ENCODE results near the gene NEU4. TPM values are rescaled to one million over a fixed set of nuclear protein-coding genes. Genes with fewer than 3 reads are reported as not detected.

NEU4 gene
- total RNA-seq, 1 experiment from 2014 or later: 2.2 TPM

DNA sequence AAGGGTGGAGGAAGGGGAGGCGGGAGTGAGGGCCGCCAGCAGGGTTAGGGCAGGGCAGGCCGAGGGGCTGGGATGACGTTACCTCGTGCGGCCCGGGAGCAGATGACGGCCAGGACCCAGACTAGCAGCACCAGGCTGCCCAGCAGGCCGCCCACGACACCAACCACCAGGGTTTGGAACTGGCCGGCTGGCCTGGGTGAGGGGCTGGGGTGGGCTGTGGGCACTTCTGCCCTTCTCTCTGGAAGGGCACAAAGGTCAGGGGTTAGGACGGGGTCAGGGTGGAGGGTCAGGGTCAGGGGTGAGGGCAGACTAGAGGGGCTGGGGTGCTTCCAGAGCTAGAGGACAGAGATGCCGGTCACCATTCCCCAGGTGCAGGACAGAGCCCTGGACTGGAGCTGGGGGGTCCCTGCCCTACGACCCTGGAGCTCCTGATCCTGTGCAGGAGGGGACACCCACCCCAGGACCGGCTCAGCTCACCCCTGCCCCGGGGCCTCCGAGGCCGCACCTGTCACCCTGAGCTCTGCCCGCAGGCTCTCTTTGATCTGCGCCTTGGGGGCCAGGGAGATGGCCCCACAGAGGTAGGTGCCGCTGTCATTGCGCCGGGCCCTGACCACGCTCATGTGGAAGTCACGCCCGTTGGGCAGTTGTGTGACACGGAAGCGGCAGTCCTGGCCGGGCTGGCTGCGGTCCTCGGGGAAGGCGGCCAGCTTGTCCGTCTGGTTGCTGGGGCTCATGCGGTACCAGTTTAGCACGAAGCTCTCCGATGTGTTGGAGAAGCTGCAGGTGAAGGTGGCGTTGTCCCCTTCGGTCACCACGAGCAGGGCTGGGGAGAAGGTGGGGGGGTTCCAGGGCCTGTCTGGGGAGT, 43.4 kb downstream of the NEU4 start:
- no peaks in the 10 kb centered on the region for H3K9me3 Mint-ChIP-seq
- DNase-seq (ENCODE audit: low spot score): peak; percentile 9
- no peak overlapping the region for H3K4me3 Mint-ChIP-seq
- no peak for TF ChIP-seq ZNF416 (CRISPR knock-in tag; IDR thresholded peaks at IDR 0.05)
- TF ChIP-seq, protein P1, sequence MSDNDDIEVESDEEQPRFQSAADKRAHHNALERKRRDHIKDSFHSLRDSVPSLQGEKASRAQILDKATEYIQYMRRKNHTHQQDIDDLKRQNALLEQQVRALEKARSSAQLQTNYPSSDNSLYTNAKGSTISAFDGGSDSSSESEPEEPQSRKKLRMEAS (CRISPR knock-in tag; IDR thresholded peaks at IDR 0.05): no peak
- TF ChIP-seq NFYB (CRISPR knock-in tag; conservative IDR thresholded peaks at IDR 0.05; ENCODE audit: low read depth): no peak
- TF ChIP-seq, protein P2, sequence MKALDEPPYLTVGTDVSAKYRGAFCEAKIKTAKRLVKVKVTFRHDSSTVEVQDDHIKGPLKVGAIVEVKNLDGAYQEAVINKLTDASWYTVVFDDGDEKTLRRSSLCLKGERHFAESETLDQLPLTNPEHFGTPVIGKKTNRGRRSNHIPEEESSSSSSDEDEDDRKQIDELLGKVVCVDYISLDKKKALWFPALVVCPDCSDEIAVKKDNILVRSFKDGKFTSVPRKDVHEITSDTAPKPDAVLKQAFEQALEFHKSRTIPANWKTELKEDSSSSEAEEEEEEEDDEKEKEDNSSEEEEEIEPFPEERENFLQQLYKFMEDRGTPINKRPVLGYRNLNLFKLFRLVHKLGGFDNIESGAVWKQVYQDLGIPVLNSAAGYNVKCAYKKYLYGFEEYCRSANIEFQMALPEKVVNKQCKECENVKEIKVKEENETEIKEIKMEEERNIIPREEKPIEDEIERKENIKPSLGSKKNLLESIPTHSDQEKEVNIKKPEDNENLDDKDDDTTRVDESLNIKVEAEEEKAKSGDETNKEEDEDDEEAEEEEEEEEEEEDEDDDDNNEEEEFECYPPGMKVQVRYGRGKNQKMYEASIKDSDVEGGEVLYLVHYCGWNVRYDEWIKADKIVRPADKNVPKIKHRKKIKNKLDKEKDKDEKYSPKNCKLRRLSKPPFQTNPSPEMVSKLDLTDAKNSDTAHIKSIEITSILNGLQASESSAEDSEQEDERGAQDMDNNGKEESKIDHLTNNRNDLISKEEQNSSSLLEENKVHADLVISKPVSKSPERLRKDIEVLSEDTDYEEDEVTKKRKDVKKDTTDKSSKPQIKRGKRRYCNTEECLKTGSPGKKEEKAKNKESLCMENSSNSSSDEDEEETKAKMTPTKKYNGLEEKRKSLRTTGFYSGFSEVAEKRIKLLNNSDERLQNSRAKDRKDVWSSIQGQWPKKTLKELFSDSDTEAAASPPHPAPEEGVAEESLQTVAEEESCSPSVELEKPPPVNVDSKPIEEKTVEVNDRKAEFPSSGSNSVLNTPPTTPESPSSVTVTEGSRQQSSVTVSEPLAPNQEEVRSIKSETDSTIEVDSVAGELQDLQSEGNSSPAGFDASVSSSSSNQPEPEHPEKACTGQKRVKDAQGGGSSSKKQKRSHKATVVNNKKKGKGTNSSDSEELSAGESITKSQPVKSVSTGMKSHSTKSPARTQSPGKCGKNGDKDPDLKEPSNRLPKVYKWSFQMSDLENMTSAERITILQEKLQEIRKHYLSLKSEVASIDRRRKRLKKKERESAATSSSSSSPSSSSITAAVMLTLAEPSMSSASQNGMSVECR (CRISPR knock-in tag; IDR thresholded peaks at IDR 0.05; ENCODE audit: borderline replicate concordance): no peak
- TF ChIP-seq TP53 (CRISPR knock-in tag; IDR thresholded peaks at IDR 0.05): no peak
- no peak for TF ChIP-seq SMAD4 (CRISPR knock-in tag; IDR thresholded peaks at IDR 0.05)
- TF ChIP-seq ZNF396 (CRISPR knock-in tag; IDR thresholded peaks at IDR 0.05; ENCODE audit: borderline replicate concordance): no peak
- TF ChIP-seq CBFB (CRISPR knock-in tag; IDR thresholded peaks at IDR 0.05; ENCODE audit: low read depth): no peak
- TF ChIP-seq, protein P3, sequence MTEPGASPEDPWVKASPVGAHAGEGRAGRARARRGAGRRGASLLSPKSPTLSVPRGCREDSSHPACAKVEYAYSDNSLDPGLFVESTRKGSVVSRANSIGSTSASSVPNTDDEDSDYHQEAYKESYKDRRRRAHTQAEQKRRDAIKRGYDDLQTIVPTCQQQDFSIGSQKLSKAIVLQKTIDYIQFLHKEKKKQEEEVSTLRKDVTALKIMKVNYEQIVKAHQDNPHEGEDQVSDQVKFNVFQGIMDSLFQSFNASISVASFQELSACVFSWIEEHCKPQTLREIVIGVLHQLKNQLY (CRISPR knock-in tag; IDR thresholded peaks at IDR 0.05): no peak
- TF ChIP-seq, protein P4, sequence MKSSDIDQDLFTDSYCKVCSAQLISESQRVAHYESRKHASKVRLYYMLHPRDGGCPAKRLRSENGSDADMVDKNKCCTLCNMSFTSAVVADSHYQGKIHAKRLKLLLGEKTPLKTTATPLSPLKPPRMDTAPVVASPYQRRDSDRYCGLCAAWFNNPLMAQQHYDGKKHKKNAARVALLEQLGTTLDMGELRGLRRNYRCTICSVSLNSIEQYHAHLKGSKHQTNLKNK (CRISPR knock-in tag; IDR thresholded peaks at IDR 0.05): no peak
- TF ChIP-seq, protein P5, sequence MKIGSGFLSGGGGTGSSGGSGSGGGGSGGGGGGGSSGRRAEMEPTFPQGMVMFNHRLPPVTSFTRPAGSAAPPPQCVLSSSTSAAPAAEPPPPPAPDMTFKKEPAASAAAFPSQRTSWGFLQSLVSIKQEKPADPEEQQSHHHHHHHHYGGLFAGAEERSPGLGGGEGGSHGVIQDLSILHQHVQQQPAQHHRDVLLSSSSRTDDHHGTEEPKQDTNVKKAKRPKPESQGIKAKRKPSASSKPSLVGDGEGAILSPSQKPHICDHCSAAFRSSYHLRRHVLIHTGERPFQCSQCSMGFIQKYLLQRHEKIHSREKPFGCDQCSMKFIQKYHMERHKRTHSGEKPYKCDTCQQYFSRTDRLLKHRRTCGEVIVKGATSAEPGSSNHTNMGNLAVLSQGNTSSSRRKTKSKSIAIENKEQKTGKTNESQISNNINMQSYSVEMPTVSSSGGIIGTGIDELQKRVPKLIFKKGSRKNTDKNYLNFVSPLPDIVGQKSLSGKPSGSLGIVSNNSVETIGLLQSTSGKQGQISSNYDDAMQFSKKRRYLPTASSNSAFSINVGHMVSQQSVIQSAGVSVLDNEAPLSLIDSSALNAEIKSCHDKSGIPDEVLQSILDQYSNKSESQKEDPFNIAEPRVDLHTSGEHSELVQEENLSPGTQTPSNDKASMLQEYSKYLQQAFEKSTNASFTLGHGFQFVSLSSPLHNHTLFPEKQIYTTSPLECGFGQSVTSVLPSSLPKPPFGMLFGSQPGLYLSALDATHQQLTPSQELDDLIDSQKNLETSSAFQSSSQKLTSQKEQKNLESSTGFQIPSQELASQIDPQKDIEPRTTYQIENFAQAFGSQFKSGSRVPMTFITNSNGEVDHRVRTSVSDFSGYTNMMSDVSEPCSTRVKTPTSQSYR (CRISPR knock-in tag; IDR thresholded peaks at IDR 0.05): no peak
- TF ChIP-seq NR1H2 (CRISPR knock-in tag; IDR thresholded peaks at IDR 0.05): no peak
- POLR2A ChIA-PET: no interaction called here
- H3K27ac Mint-ChIP-seq: no peak overlapping the region
- H3K27me3 Mint-ChIP-seq (ENCODE audit: low read depth): no peaks in the 10 kb centered on the region
- ATAC-seq: no peak
- CTCF ChIA-PET: no interaction called here
- H3K4me1 Mint-ChIP-seq: no peaks in the 10 kb centered on the region
- H3K36me3 Mint-ChIP-seq: no peaks in the 10 kb centered on the region

DNA sequence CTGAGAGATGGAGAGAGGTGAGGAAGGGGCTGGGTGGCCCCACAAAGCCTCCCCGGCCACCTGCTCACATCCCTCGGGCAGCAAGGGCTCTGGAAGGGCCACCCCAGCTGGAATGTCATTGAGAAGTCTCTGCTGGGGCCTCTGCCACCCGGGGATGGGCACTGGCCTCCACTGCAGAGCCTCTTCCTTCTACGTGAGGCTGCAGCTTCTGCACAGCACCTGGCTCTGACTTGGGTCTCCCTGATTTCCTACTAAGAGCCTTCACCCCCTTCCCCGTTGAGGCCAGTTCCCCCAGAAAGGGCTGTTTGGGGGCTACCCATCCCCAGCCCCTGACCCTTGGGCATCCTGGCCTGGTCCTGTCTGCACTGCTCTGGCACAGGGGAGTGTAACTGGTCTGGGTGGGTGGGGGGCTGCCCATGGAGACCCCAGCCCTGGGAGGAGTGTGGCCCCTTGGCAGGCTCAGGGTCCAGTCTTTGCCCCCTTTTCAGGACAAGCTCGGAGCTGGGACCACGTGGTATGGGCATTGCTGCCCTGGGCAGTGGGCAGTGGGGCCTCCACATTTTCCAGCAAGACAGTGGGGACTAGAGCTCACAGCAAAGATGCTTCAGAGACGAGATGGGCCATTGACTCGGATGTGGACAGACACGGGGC, 44.1 kb downstream of the NEU4 start:
- Mint-ChIP-seq H3K27me3 (ENCODE audit: low read depth) (no peaks in the 10 kb centered on the region), H3K4me1 (no peaks in the 10 kb centered on the region), H3K9me3 (no peaks in the 10 kb centered on the region), H3K36me3 (no peaks in the 10 kb centered on the region), H3K4me3 (no peak overlapping the region), H3K27ac (no peak overlapping the region)
- ChIA-PET POLR2A (no interaction called here), CTCF (no interaction called here)
- ATAC-seq (no peak), DNase-seq (ENCODE audit: low spot score) (no peak)
- TF ChIP-seq, protein P3 (CRISPR knock-in tag; IDR thresholded peaks at IDR 0.05): no peak
- TF ChIP-seq, protein P6, sequence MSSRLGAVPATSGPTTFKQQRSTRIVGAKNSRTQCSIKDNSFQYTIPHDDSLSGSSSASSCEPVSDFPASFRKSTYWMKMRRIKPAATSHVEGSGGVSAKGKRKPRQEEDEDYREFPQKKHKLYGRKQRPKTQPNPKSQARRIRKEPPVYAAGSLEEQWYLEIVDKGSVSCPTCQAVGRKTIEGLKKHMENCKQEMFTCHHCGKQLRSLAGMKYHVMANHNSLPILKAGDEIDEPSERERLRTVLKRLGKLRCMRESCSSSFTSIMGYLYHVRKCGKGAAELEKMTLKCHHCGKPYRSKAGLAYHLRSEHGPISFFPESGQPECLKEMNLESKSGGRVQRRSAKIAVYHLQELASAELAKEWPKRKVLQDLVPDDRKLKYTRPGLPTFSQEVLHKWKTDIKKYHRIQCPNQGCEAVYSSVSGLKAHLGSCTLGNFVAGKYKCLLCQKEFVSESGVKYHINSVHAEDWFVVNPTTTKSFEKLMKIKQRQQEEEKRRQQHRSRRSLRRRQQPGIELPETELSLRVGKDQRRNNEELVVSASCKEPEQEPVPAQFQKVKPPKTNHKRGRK (CRISPR knock-in tag; IDR thresholded peaks at IDR 0.05; ENCODE audit: borderline replicate concordance): no peak
- TF ChIP-seq SP1 (CRISPR knock-in tag; conservative IDR thresholded peaks at IDR 0.05) (no peak), ZNF121 (CRISPR knock-in tag; IDR thresholded peaks at IDR 0.05) (no peak), CREM (CRISPR knock-in tag; IDR thresholded peaks at IDR 0.05) (no peak), ESRRA (CRISPR knock-in tag; IDR thresholded peaks at IDR 0.05; ENCODE audit: borderline replicate concordance) (no peak), GTF2I (CRISPR knock-in tag; conservative IDR thresholded peaks at IDR 0.05) (no peak), NFYB (CRISPR knock-in tag; conservative IDR thresholded peaks at IDR 0.05; ENCODE audit: low read depth) (no peak), OVOL2 (CRISPR knock-in tag; IDR thresholded peaks at IDR 0.05; ENCODE audit: borderline replicate concordance) (no peak)
- TF ChIP-seq, protein P7, sequence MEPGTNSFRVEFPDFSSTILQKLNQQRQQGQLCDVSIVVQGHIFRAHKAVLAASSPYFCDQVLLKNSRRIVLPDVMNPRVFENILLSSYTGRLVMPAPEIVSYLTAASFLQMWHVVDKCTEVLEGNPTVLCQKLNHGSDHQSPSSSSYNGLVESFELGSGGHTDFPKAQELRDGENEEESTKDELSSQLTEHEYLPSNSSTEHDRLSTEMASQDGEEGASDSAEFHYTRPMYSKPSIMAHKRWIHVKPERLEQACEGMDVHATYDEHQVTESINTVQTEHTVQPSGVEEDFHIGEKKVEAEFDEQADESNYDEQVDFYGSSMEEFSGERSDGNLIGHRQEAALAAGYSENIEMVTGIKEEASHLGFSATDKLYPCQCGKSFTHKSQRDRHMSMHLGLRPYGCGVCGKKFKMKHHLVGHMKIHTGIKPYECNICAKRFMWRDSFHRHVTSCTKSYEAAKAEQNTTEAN (CRISPR knock-in tag; IDR thresholded peaks at IDR 0.05): no peak
